UCSD-AML1 (cell line): ENCODE results near the gene KAT7.

Experiments
- DNase-seq: peaks from one replicate; lab custom pipeline; 2025; ENCODE audit not compliant: unreplicated experiment; lab: John Stamatoyannopoulos, UW

Gene KAT7

GRCh38 chr17:49798182-49798581 lies 9.7 kb downstream of the KAT7 start:
- no peak for DNase-seq

GRCh38 chr17:49798738-49799137 lies 10.3 kb downstream of the KAT7 start:
- no peak for DNase-seq

- DNase-seq = no peak
Observed at GRCh38 chr17:49809056-49809455, 20.6 kb downstream of the KAT7 start.

DNA sequence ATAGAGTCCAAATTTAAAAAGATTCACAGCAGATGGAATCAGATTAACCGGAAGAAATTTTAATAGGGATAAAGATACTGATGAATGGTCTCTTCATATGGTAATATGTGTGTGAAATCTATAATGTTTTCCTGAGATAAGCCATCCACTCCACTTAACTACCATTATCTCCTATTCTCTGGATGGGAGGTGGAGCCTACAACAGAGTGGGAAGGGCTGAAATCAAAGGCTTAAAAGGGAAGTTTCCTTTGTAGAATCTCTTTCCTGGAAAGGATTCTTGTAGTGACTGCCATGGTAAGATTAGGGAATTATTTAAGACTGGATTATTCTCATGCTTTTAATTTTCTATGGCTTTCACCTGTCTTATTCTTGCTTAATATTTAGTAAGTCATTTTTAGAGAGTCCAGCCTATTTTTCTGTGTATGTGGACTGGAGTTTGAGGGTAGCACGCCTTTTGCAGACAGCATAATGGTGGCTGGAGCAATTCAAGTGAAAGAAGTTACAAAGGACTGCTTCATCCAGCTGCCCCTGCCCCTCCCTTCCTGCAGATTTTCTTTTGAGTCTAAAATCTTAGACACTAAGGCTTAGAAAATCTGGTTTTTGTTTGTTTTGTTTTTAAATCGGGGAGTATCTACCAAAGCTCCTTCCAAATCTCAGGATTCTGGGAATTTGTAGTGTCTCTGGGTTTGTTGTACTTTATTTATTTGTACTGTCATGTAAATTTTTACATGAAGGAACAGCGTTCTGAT lies 26.5 kb downstream of the KAT7 start:
- no peak for DNase-seq

DNA sequence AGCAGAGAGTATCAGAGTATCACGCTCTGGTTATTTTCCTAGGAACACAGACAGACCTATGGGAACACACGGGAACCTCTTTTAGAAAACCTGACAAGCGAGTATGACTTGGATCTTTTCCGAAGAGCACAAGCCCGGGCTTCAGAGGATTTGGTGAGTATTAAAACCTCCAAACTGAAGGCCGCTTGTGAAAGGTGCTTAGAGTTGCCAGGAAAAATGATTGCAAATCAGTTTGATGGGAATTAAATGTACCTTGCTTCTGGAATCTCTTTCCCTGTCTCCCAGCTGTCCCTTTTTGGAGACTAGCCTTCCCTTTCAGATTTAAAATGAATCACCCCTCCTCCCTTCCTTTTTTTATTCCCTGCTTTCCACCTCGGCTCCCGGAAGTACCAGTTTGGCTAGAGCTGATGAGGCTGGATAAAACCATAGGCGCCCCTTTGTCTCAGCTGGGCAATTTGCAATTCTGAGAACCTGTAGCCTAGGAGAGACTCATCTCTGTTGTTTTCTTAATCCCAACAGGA lies 27.3 kb downstream of the KAT7 start:
- DNase-seq = no peak

DNA sequence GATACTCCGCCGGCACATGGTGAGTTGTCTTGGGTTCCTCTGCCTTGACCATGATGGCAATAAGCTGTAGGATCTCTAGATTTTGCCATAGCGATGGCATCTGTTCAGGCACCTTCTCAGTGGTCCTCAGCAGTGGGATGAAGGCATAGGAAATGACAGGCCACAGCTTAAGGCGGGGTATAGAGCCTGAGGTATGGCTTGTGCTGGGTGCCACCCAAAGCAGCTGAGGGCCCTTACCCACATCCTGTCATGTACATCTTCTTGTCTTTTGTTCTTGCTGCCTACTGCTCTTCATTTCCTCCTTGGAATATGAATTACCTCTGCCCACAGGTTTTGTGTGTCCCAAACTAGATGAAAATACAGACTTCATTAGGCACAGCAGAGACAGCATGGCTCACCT lies 29.5 kb downstream of the KAT7 start:
- DNase-seq = no peak

- no peak for DNase-seq
Observed at GRCh38 chr17:49819138-49819537, 30.7 kb downstream of the KAT7 start.

DNA sequence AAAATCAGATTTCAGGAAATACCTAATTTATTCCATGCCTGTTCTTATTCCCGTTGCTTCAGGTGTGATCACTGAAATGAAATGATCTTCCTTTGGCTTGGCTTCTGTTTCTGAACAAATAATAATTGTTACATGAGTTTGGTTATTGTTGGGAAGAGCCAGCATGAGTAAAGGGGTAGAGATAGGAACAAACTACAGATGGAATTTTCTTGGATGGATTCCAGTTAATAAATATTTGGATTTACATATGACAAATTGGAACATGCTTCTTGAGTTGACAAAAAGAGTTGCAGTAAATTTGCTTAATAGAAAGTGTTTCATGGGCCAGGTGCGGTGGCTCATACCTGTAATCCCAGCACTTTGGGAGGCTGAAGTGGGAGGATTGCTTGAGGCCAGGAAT lies 31.2 kb downstream of the KAT7 start:
- no peak for DNase-seq

DNA sequence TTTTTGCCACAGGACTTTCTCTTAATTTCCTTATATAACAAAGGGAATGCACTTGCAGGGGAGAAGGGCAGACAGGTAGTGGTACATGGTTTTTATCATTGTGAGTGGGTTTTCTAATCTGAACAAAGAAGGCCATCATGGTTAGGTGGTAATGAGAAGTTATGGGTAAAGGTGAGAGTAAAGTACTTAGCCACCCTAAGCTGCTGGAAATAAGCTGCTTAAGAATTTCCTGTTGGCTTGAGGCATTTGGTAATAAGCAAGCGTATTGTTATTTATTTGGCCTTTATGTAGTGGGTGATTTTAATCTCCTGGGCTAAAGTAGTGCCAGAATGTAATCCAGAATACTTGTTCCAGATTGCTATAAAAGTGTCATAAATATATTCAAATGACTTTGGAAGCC lies 32.3 kb downstream of the KAT7 start:
- DNase-seq = no peak

DNA sequence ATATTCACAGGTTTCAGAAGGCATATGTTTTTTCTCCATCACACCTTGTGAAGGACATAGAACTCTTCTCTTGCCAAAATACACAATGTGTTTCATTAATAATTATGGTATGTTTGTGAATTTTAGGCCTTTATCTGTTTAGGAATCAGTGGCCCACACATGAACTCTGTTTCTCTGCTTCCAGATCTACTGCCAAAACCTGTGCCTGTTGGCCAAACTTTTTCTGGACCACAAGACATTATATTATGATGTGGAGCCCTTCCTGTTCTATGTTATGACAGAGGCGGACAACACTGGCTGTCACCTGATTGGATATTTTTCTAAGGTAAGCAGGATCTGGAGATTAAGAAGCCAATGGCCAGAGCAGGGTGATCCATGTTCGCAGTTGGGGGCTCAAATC lies 33.0 kb downstream of the KAT7 start:
- no peak for DNase-seq

DNA sequence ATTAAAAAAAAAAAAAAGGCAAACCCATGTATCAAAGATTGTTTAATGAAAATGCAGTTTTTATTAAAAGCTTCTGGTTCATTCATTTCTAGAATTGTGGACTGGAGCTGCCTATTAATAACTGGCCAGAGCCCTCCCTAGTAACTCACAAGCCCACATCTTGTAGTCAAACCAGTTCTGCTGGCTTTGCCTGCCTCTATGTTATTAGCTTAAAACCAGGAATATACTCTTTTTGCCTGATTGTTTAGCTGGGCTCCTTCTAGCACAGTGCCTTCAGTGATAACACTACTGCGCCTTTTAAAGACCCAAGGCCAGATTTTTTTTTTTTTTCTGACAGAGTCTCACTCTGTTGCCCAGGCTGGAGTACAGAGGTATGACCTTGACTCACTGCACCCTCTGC lies 33.4 kb downstream of the KAT7 start:
- DNase-seq = no peak

DNA sequence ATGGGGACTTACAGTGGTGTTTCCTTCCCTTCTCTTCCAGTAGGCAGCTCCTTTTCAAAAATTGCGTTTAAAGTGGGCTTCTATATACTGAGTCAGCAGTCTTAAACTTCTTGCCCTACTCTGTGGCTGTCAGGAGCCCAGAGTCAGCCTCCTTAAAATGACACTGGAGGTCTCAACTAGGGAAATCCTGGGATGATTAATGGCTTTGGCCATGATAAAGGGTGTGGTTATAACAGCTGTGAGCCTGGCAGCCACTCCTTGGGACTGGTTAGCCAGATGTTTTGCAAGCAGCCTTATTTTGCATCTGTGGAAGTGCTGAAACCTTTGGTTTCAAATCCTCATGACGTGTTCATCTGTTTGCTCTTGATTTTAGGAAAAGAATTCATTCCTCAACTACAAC lies 34.3 kb downstream of the KAT7 start:
- DNase-seq = no peak

- DNase-seq = no peak
Observed at GRCh38 chr17:49823614-49824013, 35.1 kb downstream of the KAT7 start.

GRCh38 chr17:49825645-49826044 lies 37.2 kb downstream of the KAT7 start:
- DNase-seq = no peak

- peak; percentile 14 for DNase-seq
Observed at GRCh38 chr17:49828325-49828724, 39.8 kb downstream of the KAT7 start.

DNA sequence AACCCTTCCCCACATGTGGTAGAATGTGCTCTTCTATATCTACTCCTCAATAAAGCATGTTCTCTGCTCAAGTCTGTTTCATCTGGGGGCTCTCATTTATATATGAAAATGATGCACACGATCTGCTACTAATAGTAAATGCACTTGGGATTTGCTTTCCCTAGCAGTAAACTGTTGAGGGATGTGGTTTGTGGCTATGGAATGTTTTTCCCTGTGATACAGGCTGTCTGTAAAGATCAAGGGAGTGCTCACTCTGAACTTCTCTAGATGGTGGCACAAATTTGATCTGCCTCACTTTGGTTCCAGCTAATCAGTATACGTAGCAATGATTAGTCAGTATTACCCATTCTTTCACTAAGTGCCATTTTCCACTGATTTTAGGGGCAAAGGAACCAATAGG lies 40.5 kb downstream of the KAT7 start:
- no peak for DNase-seq

DNA sequence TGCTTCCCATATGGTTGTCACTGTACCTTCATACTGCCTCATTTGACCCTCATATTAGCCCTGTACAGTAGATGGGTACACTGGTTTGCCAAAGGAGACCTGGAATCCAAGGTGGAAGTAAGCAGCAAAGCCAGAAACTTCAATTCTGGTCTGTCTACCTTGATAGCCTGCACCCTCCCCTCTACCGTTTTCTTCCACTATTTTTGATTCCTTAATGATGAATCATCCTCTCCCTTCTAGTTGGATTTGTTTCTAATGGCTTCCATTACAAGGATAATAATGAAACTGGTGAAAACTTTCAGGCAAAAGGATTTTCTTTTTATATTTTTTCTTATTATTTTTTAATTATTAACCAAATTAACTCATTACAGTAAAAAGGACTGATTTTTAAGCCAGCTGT lies 42.1 kb downstream of the KAT7 start:
- DNase-seq = no peak

DNA sequence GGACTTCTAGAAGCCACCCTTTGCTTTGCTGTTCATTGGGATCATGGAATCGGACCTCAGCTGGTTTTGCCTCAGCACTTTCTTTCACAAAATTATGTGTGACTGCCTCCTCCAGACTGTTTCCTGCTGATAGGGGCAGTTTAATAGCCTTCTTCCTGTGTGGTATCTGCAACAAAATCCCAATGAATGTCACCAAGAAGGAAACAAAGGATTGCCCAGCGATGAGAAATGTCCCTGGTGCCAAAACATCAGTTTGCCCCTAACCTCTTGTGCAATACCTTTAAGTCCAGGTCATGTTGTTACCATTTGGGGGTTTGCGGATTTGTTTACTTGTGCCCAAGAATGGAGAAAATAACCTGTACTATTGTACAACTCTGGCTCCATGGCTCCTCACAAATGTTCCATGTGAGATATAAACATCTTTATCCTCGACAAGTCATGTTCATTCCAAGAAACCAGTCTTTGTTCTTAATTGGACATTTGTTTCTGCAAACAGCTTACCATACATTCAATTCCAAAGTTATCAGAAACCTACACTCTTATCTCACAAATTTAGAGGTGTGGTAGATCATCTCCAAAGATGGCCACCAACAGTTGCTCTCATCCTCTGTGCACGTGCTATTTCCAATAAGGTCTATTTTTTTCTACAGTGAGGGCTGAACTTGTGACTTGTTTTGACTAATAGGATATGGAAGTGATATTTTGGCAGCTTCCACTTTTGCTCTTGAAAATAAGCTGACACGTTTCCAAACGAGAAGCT lies 44.5 kb downstream of the KAT7 start:
- DNase-seq = peak; percentile 46

DNA sequence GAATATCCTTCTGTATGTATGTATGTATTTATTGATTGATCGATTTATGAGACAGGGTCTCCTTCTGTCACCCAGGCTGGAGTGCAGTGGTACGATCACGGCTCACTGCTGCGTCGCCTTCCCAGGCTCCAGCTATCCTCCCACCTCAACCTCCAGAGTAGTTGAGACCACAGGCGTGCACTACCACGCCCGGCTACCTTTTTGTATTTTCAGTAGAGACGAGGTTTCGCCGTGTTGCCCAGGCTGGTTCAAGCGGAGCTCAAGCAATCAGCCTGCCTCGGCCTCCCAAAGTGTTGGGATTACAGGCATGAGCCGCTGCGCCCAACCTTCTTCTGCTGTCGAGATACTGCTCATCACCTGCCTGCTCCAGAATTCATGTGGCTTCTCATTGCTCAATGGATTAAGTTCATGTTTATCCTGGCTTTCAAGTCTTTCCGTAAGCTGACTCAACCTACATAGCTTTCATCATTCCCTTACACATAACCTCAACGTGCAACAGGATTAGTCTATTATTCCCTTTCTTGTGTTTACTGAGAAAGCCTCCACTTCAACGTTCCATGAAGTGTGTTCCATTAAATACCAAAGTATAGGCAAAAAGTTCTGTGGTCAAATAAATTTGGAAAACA lies 45.8 kb downstream of the KAT7 start:
- DNase-seq = no peak

- DNase-seq = no peak
Observed at GRCh38 chr17:49835472-49835871, 47.0 kb downstream of the KAT7 start.

GRCh38 chr17:49836111-49837030 lies 47.9 kb downstream of the KAT7 start:
- DNase-seq = no peak
